Stimulated activated CD4-positive, alpha-beta T cell treated with anti-CD3 and anti-CD28 coated beads, TNF-alpha, amount 100 ng/mL, for 48 hours (primary cell): Measurements from ENCODE around the gene RUVBL2.
A peak's percentile ranks its signal among the peaks of the same experiment; 100 is the strongest.

Experiments
- DNase-seq, 3 donors: peaks; one replicate each; pipeline ENCODE4 v3.0.0-alpha.2; 2020; ENCODE audit warnings: low read depth in 3 of 3

Gene RUVBL2

GRCh38 chr19:48963371-48964204 is 30.1 kb upstream of the RUVBL2 start:
- peak; percentile 41 to 66 (median 62) for DNase-seq

- no peak for DNase-seq
Observed at GRCh38 chr19:48964205-48965039, 29.3 kb upstream of the RUVBL2 start.

GRCh38 chr19:48965040-48965805 is 28.5 kb upstream of the RUVBL2 start, which contains the start of gene FTL:
TSS of gene FTL (plus strand) at chr19:48965309. CDS start at chr19:48965508, 199 bp downstream.
- DNase-seq = peak; percentile 82 to 93 (median 85)

- DNase-seq = peak; percentile 83 to 86 (median 86)
Observed at GRCh38 chr19:48965806-48966540, 27.7 kb upstream of the RUVBL2 start.

- DNase-seq = no peak
Observed at GRCh38 chr19:48966541-48967345, 26.9 kb upstream of the RUVBL2 start.

- no peak for DNase-seq
Observed at GRCh38 chr19:48967346-48968178, 26.1 kb upstream of the RUVBL2 start.

GRCh38 chr19:48968179-48968661 is 25.5 kb upstream of the RUVBL2 start:
- no peak for DNase-seq

GRCh38 chr19:48968813-48969218 is 24.9 kb upstream of the RUVBL2 start:
- DNase-seq = no peak

- DNase-seq = no peak
Observed at GRCh38 chr19:48969276-48970138, 24.2 kb upstream of the RUVBL2 start.

GRCh38 chr19:48970139-48970766 is 23.4 kb upstream of the RUVBL2 start:
- no peak for DNase-seq

GRCh38 chr19:48970923-48971395 is 22.7 kb upstream of the RUVBL2 start:
- DNase-seq = peak; percentile 52 to 87 (median 74)

- DNase-seq = no peak
Observed at GRCh38 chr19:48975947-48976847, 17.5 kb upstream of the RUVBL2 start.

GRCh38 chr19:48977061-48977460 is 16.6 kb upstream of the RUVBL2 start:
- no peak for DNase-seq

- no peak for DNase-seq
Observed at GRCh38 chr19:48982280-48982679, 11.4 kb upstream of the RUVBL2 start.

GRCh38 chr19:48985711-48986110 is 8.0 kb upstream of the RUVBL2 start:
- DNase-seq = no peak

- DNase-seq = no peak
Observed at GRCh38 chr19:48986211-48986610, 7.5 kb upstream of the RUVBL2 start.

- no peak for DNase-seq
Observed at GRCh38 chr19:48987323-48987722, 6.4 kb upstream of the RUVBL2 start.
